A549 (cell line): ENCODE measurements around the gene FBN2. TPM values are rescaled to one million over a fixed set of nuclear protein-coding genes. Genes with fewer than 3 reads are reported as not detected.

ENCODE experiments used
- ATAC-seq, 2 experiments: fragments of 200-7000 bp in 1 of 2; fragments of >200 bp in 1 of 2; cut with Nextera tagmentation in 1 of 2; cut with Tn5 transposase in 1 of 2; 3 replicates each; pipeline versions ENCODE4 v1.8.0 to v1.9.1; 2018 to 2020; ENCODE audit warnings: mild to moderate bottlenecking in 1 of 2, moderate library complexity in 1 of 2
- CTCF ChIA-PET: fragments of 300-600 bp; sonication (Branson Sonifier 250); formaldehyde crosslinking; extraction: SDS; loops from one replicate; lab custom pipeline; 2021; ENCODE audit warnings: antibody characterized with exemption, inconsistent platforms; lab: Yijun Ruan, JAX
- POLR2A ChIA-PET: fragments of 350-600 bp; formaldehyde crosslinking; extraction: SDS; loops from one replicate; lab custom pipeline; 2021; ENCODE audit warnings: antibody characterized with exemption, inconsistent platforms; lab: Yijun Ruan, JAX
- DNase-seq, 2 experiments: peaks; one replicate each; pipeline versions ENCODE4 v3.0.0 to v3.0.0-alpha.2; 2011 to 2016; ENCODE audit warnings: low read depth in 1 of 2, low spot score in 1 of 2
- FAIRE-seq: peaks from 2 replicates; lab custom pipeline; 2011; peaks lifted over from hg19 to GRCh38; lab: Jason Lieb, UNC
- H3K27ac ChIP-seq, 2 experiments: fragments of >200 bp; sonication (Bioruptor Twin); formaldehyde crosslinking; 3 replicates each; pipeline ENCODE4 v1.5.1; 2016 to 2017
- H3K4me1 ChIP-seq: fragments of >200 bp; sonication (Bioruptor Twin); formaldehyde crosslinking; 3 replicates; pipeline ENCODE4 v1.6.1; 2016
- H3K4me2 ChIP-seq: fragments of >200 bp; sonication (Bioruptor Twin); formaldehyde crosslinking; 3 replicates; pipeline ENCODE4 v1.6.1; 2016
- H3K4me3 ChIP-seq: fragments of >200 bp; sonication (Bioruptor Twin); formaldehyde crosslinking; 3 replicates; pipeline ENCODE4 v1.5.1; 2016
- H3K9me3 ChIP-seq: fragments of >200 bp; sonication (Bioruptor Twin); formaldehyde crosslinking; 3 replicates; pipeline ENCODE4 v1.6.1; 2016
- ATOH8 ChIP-seq: fragments of 250-450 bp; sonication (Bioruptor Pico); IDR thresholded peaks from 2 replicates; pipeline ENCODE4 v1.5.0; 2020; ENCODE audit warnings: low read depth, mild to moderate bottlenecking, moderate library complexity
- CBX2 ChIP-seq: fragments of 200-600 bp; sonication (generic); IDR thresholded peaks from 2 replicates; pipeline ENCODE4 v1.6.1; 2016; ENCODE audit warnings: low read depth, mild to moderate bottlenecking, borderline replicate concordance
- CHD4 ChIP-seq: fragments of 200-600 bp; sonication (generic); IDR thresholded peaks from 2 replicates; pipeline ENCODE4 v1.6.1; 2016; ENCODE audit warnings: antibody characterized with exemption, mild to moderate bottlenecking, borderline replicate concordance
- ESRRA ChIP-seq: fragments of 150-350 bp; IDR thresholded peaks from 2 replicates; pipeline ENCODE4 v1.6.1; 2014; ENCODE audit warnings: mild to moderate bottlenecking, low read length, borderline replicate concordance
- GATA3 ChIP-seq: IDR thresholded peaks from 2 replicates; pipeline ENCODE4 v1.6.1; 2012; ENCODE audit warnings: borderline replicate concordance
- JUNB ChIP-seq: fragments of >200 bp; sonication (Bioruptor Twin); formaldehyde crosslinking; IDR thresholded peaks from 2 replicates; pipeline ENCODE4 v1.6.1; 2016
- MAZ ChIP-seq: fragments of 150-350 bp; IDR thresholded peaks from 2 replicates; pipeline ENCODE4 v1.6.1; 2014; ENCODE audit warnings: antibody characterized with exemption, low read depth, low read length, borderline replicate concordance
- NR3C1 ChIP-seq: fragments of >200 bp; sonication (Bioruptor Twin); formaldehyde crosslinking; IDR thresholded peaks from 3 replicates; pipeline ENCODE4 v1.6.1; 2017
- POLR2AphosphoS2 ChIP-seq: conservative IDR thresholded peaks from 2 replicates; pipeline ENCODE4 v1.6.1; 2012; ENCODE audit warnings: low read length, improper control_type of control experiment, inconsistent platforms
- RARB ChIP-seq: fragments of 250-450 bp; sonication (Bioruptor Pico); IDR thresholded peaks from 2 replicates; pipeline ENCODE4 v1.8.0; 2021; ENCODE audit warnings: mild to moderate bottlenecking, moderate library complexity
- RNF2 ChIP-seq: fragments of 200-600 bp; sonication (generic); IDR thresholded peaks from 2 replicates; pipeline ENCODE4 v1.6.1; 2016; ENCODE audit warnings: low read depth, mild to moderate bottlenecking, antibody characterized with exemption, moderate library complexity, borderline replicate concordance
- SREBF2 ChIP-seq: fragments of 450-650 bp; IDR thresholded peaks from 2 replicates; pipeline ENCODE4 v1.6.1; 2014; ENCODE audit warnings: mild to moderate bottlenecking, moderate library complexity
- ZFP36 ChIP-seq: fragments of 450-650 bp; IDR thresholded peaks from 2 replicates; pipeline ENCODE4 v1.6.1; 2014; ENCODE audit warnings: borderline replicate concordance; ENCODE audit not compliant: partially characterized antibody
- ZNF302 ChIP-seq: fragments of 250-450 bp; sonication (Bioruptor Pico); IDR thresholded peaks from 2 replicates; pipeline ENCODE4 v1.9.0; 2021; ENCODE audit warnings: inconsistent platforms, mild to moderate bottlenecking, moderate library complexity
- ZSCAN20 ChIP-seq: fragments of 250-450 bp; sonication (Bioruptor Pico); IDR thresholded peaks from 2 replicates; pipeline ENCODE4 v1.8.0; 2022; ENCODE audit warnings: mild to moderate bottlenecking, moderate library complexity
- WGBS: methylation state at CpG from one replicate; pipeline ENCODE4 v1.1.6; 2017; ENCODE audit errors: missing lambda C conversion rate; 5-methylcytosine and 5-hydroxymethylcytosine counted together
- polyA plus RNA-seq, 4 experiments: library from polyadenylated mRNA; depleted of rRNA in 3 of 4; stranded (reverse); fragments of >200 nt; fragmentation: RNase III in 1 of 4; extraction: RNeasy Plus Mini Kit Qiagen cat#74134 plus additional on column Dnase treatment in 1 of 4; gene quantifications; 2 replicates in 3 of 4; 3 replicates in 1 of 4; pipeline ENCODE4 v1.2.3, GENCODE V29; 2011 to 2017
- TF ChIP-seq, protein P1 (sequence below): IDR thresholded peaks from 2 replicates; pipeline ENCODE4 v1.6.1; 2012
- TF ChIP-seq, protein P2 (sequence below): fragments of >200 bp; sonication (Bioruptor Twin); formaldehyde crosslinking; IDR thresholded peaks from 3 replicates; pipeline ENCODE4 v1.6.1; 2016

FBN2 gene
- polyA plus RNA-seq, 2 of the 4 experiments (the other 2 are of a cell fraction): 22.2 to 22.7 TPM

DNA sequence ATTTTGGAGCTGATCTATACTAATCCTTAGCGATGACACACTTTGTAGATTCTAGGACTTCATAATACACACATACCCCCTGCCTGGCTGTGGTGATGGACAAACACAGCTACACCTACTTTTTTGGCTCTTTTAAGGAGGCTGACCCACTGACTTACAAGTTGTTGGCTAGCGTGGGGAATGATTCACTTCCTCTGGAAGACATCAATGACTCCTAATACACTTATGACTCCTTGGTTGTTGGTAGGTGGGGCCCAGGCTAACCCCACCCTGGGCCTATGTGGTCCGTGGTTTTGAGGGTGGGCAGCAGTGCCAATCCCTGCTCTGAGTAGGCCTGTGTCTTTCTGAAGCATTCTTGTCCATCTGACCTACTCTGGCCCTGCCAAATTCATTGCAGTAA is 310.0 kb downstream of the FBN2 start:
- Histone ChIP-seq H3K4me2 (no peak overlapping the region), H3K4me1 (peaks cover 5% of the 10 kb centered on the region; the same call in 1 of the 3 replicates), H3K9me3 (no peaks in the 10 kb centered on the region), H3K27ac (no peak overlapping the region), H3K4me3 (no peak overlapping the region)
- ChIA-PET POLR2A (no interaction called here), CTCF (interaction anchor here (1.7 kb wide), 1 partner anchor 26 kb away, joined by 6 read pairs; no protein-coding TSS in a partner anchor)
- peak; percentile 60 to 68; a peak in 4 of 6 replicates for ATAC-seq
- DNase-seq: peak in 1 of 2 experiments; percentile 12
- WGBS: 15% methylated on average over 3 of the region's 3 CpGs
- TF ChIP-seq, protein P1, sequence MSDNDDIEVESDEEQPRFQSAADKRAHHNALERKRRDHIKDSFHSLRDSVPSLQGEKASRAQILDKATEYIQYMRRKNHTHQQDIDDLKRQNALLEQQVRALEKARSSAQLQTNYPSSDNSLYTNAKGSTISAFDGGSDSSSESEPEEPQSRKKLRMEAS: no peak
- TF ChIP-seq CBX2: no peak
- no peak for TF ChIP-seq NR3C1
- TF ChIP-seq SREBF2: no peak
- no peak for TF ChIP-seq POLR2AphosphoS2
- TF ChIP-seq CHD4: no peak
- FAIRE-seq: no peak

DNA sequence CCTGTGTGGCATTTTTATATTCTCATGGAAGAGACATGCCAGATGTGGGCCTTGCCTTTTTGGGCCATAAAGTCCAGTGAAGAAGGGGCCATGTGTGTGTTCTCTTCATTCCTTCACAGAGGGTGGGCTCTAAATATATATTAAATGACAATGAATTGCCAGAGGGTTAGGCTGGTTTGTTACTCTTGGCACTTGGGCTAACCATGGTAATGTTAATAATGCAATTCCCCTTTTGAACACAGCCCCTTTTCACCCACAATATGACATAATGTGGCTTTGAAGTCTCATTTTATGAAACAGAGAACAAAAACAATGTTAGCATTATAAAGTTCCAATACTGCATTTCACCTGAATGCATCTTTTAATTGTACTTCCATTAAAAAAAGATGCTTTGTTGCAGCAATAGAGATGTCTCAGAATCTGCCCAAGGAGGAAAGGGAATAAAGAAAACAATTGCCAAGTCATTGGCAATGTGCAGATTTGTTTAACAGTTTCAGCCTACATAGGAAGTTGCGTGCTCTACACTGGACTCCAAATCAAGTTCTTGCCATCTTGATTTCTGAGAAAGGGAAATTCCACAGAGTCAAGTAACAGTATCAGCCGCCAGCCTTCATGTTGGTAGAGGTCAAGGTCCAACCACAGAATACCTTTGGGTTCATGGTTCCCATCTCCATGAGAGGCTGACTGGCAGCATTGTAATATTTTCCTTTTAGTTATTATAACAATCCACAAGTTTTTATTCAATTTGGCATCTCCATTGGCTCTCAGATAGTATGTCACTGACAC is 312.6 kb downstream of the FBN2 start:
- ChIA-PET POLR2A (no interaction called here), CTCF (interaction anchor here (1.0 kb wide), 1 partner anchor 12 kb away, joined by 3 read pairs; no protein-coding TSS in a partner anchor)
- H3K4me2 ChIP-seq: no peak overlapping the region
- no peak overlapping the region for H3K27ac ChIP-seq
- no peak for DNase-seq
- TF ChIP-seq ATOH8 (CRISPR knock-in tag): no peak
- H3K4me1 ChIP-seq: peaks cover 5% of the 10 kb centered on the region; the same call in 1 of the 3 replicates
- H3K4me3 ChIP-seq: no peak overlapping the region
- H3K9me3 ChIP-seq: no peaks in the 10 kb centered on the region
- no peak for ATAC-seq
- no peak for FAIRE-seq
- 70% methylated on average over 2 of the region's 2 CpGs for WGBS

DNA sequence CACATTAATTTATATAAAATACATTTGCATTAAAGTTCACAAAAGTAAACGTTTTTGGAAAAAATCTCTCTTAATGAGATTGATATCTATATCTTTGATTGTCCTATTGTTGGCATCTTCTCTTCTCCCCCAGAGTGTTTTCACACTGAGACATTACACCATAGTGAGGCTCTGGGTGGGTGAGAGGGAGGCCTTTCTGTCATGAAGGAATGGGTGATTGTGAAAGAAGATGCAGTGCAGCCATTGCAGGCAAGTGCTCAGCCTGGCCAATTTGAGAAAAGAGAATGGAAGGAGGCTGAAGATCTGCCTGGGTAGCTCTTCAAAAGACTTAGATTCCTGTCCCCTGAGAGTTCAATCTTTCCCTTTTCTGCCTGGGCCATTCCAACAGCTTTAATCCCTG is 313.7 kb downstream of the FBN2 start:
- TF ChIP-seq ZNF302 (CRISPR knock-in tag): no peak
- no peak for TF ChIP-seq MAZ
- no peak for TF ChIP-seq JUNB
- no peak for TF ChIP-seq ESRRA
- TF ChIP-seq ATOH8 (CRISPR knock-in tag): no peak
- no peak for TF ChIP-seq RNF2
- TF ChIP-seq RARB (CRISPR knock-in tag): no peak
- TF ChIP-seq ZFP36: no peak
- TF ChIP-seq, protein P1: no peak
- TF ChIP-seq, protein P2, sequence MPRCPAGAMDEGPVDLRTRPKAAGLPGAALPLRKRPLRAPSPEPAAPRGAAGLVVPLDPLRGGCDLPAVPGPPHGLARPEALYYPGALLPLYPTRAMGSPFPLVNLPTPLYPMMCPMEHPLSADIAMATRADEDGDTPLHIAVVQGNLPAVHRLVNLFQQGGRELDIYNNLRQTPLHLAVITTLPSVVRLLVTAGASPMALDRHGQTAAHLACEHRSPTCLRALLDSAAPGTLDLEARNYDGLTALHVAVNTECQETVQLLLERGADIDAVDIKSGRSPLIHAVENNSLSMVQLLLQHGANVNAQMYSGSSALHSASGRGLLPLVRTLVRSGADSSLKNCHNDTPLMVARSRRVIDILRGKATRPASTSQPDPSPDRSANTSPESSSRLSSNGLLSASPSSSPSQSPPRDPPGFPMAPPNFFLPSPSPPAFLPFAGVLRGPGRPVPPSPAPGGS: no peak
- TF ChIP-seq ZSCAN20 (CRISPR knock-in tag): no peak
- TF ChIP-seq GATA3: no peak
- Histone ChIP-seq H3K4me1 (peaks cover 5% of the 10 kb centered on the region; the same call in 1 of the 3 replicates), H3K9me3 (no peaks in the 10 kb centered on the region), H3K4me2 (no peak overlapping the region), H3K4me3 (no peak overlapping the region), H3K27ac (no peak overlapping the region)
- FAIRE-seq: no peak
- ChIA-PET CTCF (interaction anchor here (1.0 kb wide), 1 partner anchor 11 kb away, joined by 3 read pairs; no protein-coding TSS in a partner anchor), POLR2A (no interaction called here)
- WGBS: 5% methylated on average over 1 of the region's 1 CpG
- DNase-seq: no peak
- ATAC-seq: no peak
